OCI-M1 (cell line): ENCODE results near the gene SERGEF.

ENCODE experiments used
- DNase-seq: peaks from one replicate; lab custom pipeline; 2025; lab: John Stamatoyannopoulos, UW

Gene SERGEF

DNA sequence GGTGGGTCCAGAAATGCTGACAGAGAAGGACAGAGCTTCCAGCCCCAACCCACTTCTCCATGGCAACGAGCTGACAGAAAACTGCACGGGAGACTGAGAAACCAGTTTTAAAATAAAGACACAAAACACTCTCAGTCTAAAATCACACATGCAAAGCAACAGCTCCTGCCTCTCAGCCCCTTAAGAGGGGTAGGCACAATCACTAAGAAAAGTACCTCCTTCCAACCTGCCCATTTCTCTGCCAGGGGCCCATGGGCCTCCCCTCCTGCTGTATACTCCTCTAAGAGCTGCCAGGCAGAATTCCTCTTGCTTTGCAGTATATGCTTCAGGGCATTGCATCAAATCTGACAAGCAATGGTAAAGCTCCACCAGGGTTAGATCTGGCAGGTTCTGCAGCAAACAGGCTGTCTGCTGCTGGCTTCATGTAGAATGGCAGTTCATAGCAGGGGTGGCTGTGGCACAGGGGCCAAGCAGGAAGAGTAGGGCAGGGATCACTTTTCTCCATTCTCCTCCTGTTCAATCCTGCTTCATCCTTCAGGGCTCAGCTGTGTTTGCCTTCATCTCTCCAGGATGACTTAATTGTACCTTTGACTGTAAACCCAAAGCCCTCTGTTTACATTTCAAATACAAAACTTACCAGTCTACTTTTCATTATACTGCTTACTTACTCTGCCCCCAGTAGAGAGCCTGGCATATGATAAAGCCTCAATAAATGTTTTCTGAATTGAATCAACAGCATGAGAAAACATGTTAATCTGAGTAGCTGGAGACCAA lies 200.6 kb downstream of the SERGEF start:
- no peak for DNase-seq

DNA sequence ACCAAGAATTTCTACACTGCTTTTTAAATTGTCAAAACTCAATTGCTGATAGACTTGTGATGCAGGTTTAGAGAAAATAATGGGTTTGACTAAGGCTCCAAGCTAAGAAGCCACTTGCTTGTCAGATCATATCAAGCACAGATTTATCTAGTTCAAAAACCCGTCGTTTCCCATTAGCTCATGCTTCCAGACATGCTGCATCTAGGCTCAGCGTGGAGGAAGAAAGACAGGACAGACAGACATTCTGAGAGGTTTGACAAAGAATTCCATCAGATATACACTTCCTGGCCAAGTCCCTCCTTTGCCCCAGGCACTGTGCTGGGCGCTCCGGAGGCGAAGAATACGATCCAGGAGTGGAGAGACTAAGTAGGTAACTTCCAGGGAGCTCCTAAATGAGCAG lies 201.5 kb downstream of the SERGEF start:
- DNase-seq = no peak

GRCh38 chr11:17810746-17811145 lies 202.1 kb downstream of the SERGEF start:
- DNase-seq = no peak

DNA sequence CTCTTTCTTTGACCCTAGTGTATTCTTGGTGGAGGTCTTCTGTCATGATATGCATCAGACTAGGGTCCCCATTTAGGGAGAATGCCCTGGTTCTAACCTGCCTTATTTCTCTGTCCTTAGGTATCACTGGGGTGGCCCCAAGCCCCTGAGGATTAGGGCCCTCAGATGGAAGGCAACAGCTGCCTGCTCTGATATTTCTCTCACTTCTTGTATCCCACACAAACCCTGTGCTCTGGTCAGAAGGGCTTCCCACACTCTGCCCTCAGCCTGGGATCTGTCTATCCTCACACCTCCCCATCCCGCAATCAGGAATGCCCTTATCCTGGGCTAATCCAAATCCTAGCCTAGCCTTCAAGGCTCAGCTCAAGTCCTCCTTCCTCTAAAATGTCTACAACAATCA lies 202.8 kb downstream of the SERGEF start:
- no peak for DNase-seq

DNA sequence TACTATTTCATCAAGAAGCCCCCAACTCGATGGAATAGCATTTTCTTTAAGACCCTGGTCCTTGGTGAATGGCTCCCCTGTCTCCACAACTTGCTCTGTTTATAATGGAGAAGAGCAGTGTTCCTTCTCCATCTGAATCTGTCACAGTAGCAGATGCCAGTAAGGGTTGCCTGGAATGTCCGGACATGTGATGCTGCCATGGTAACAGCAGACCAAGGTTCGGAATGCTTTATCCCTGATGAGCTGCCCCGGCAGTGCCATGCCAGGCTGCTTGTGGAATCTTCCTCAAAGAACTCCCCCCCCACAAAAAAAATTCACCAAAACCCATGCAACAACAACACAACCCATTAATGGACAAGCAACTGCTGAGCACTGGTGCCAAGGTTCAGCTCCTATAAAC lies 205.8 kb downstream of the SERGEF start:
- DNase-seq = no peak

- no peak for DNase-seq
These were observed 207.0 kb downstream of the SERGEF start for GRCh38 chr11:17805873-17806272.

DNA sequence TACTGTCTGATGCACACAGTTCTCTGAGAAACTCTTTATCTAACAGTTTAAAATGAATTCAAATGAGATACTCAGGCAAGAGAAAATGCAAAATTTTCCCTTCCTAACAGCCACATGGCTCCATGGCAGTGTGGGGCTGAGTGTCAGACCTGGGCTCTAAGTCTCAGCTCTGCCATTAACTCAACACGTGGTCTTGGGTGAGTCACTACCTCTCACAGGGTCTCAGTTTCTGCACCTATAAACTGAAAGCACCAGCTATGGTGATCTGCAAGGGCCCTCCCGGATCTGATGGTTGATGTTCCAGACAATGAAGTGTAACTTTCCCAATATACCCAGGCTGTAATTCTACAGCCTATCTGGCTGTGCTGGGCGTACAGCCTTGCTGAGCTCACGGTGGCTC lies 207.8 kb downstream of the SERGEF start:
- no peak for DNase-seq

DNA sequence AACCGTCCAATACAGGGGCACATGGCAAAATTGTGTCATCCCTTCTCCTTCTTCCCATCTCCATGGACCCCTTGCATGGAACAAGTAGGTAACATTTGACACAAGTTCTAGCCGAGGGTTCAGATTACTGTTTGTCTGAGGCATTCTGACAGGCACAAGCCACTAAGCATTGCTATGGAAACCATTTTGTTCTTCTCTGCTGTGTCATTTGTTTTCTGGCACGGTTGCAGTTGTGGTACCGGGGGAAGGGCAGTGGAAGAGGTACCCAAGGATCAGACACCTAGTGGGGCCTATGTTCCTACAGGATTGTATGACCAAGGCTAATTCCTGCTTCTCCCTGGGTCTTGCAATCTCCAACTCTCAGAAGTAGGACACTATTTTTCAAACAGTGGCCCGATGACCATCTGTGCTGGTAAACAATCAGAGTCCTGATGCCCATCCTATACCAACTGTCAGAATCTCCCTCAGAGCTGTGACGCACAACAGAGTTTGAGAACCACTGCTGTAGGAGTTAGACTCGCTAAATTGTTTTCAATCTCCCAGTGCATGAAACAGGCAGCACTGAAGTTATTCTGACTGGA lies 209.0 kb downstream of the SERGEF start:
- no peak for DNase-seq

GRCh38 chr11:17802491-17802890 lies 210.4 kb downstream of the SERGEF start:
- DNase-seq = no peak

- no peak for DNase-seq
These were observed 211.7 kb downstream of the SERGEF start for GRCh38 chr11:17801166-17801565.

DNA sequence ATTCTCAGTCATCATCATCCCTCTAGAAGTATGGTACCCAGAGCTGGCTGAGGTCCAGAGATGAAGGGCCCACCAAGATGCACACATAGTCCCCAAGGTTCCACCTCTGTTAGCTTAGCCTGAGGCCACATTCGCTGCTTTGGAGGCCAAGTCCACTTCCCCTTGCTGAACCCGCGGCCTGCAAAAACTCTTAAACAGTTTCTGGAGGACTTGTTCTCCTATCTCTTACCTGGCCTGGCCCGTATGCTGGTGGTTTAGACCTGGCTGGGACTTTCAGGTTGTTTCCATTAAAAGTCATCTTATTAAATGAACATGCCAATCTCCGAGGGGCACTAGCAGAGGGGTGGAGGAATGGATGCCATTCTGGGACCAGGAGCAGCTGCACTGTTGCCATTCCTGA lies 213.7 kb downstream of the SERGEF start:
- no peak for DNase-seq

DNA sequence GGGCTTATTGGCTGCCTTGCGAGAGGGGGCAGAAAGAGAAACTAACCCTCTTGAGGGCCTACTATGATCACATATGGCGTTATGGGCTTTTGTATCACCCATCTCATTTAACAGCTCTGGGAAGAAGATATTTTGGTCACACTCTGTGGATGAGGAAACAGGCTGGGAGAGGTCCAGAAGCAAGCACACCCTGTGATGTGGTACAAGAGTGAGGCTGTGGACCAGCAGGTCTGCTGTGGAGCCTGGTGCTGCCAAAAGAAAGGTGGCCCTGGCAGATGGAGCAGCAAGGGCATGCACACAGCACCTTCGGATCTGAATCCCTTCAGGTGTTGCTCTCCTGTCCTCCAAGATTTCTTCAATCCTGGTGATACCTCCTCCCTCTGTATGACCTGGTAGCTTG lies 214.1 kb downstream of the SERGEF start:
- DNase-seq = no peak

GRCh38 chr11:17798253-17798652 lies 214.6 kb downstream of the SERGEF start:
- no peak for DNase-seq

- DNase-seq = no peak
These were observed 216.7 kb downstream of the SERGEF start for GRCh38 chr11:17796154-17796553.

- no peak for DNase-seq
These were observed 217.9 kb downstream of the SERGEF start for GRCh38 chr11:17794981-17795380.

DNA sequence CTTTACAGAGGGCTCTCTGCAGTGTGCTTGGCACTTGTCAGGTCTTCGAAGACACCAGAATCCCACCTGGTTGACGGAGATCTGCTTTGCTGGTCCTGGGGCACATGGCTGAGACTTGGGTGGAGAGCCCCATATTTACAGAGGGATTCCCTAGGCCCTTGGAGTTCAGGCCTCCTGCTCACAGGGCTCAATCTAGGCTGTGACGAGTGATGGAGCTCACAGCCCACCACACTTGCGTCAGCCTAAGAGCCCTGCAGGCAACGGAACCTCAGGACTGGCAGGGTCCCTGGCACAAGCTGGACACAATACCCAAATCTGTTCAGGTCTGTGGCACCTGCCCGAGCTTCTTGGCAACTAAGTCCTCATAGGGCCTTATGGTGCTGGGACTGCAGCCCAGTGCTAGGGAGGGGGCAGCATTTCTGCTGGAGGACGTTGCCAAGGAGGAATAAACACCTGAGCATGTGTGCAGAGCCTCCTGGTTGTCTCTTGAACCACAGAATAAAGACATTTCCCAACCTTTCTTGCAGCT lies 219.1 kb downstream of the SERGEF start:
- no peak for DNase-seq

GRCh38 chr11:17792161-17792560 lies 220.7 kb downstream of the SERGEF start:
- DNase-seq = no peak

- DNase-seq = no peak
These were observed 221.7 kb downstream of the SERGEF start for GRCh38 chr11:17791144-17791543.

- DNase-seq = no peak
These were observed 222.4 kb downstream of the SERGEF start for GRCh38 chr11:17790453-17790852.

DNA sequence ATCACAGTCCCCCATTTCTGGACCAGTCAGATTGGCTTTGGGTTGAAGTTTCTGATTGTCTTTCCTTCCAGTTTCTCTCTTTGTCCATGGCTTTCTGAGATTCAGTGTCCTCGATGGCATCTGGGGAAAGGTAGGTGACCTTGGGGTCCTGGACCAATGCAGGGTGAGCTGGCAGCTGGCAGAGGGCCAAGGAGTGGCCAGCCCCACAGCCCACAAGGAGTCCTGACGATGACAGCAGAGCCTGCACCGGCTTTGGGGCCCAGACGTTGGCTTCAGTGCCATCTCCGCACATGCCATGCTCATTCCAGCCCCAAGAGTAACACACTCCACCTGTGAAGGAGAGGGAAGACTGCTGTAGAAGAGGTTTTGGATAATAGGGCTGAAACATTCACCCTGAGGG lies 224.8 kb downstream of the SERGEF start:
- DNase-seq = no peak

GRCh38 chr11:17786824-17787525 lies 225.9 kb downstream of the SERGEF start:
- no peak for DNase-seq

- DNase-seq = no peak
These were observed 229.0 kb downstream of the SERGEF start for GRCh38 chr11:17783878-17784277.
